ENCODE measurements around the gene SLC35C1.

The SLC35C1 gene

GRCh38 chr11:45772449-45772774 is 32.5 kb upstream of the SLC35C1 start:
- no peak overlapping the region for H3K4me3 ChIP-seq (ENCODE audit: control insufficient read depth, low read depth, low read length)
- no peak for TF ChIP-seq CTCF (conservative IDR thresholded peaks at IDR 0.05; ENCODE audit: control insufficient read depth, insufficient read depth, low read depth, low read length)
- DNase-seq (ENCODE audit: low read depth): no peak

GRCh38 chr11:45772986-45773785 is 31.8 kb upstream of the SLC35C1 start:
- peak; percentile 14 for DNase-seq (ENCODE audit: low read depth)
- TF ChIP-seq CTCF (conservative IDR thresholded peaks at IDR 0.05; ENCODE audit: control insufficient read depth, insufficient read depth, low read depth, low read length): no peak
- H3K4me3 ChIP-seq (ENCODE audit: control insufficient read depth, low read depth, low read length): no peak overlapping the region

- no peak overlapping the region for H3K4me3 ChIP-seq (ENCODE audit: control insufficient read depth, low read depth, low read length)
- no peak for TF ChIP-seq CTCF (conservative IDR thresholded peaks at IDR 0.05; ENCODE audit: control insufficient read depth, insufficient read depth, low read depth, low read length)
- DNase-seq (ENCODE audit: low read depth): no peak
Measured at GRCh38 chr11:45773786-45774655, 30.9 kb upstream of the SLC35C1 start.

GRCh38 chr11:45774786-45775185 is 30.2 kb upstream of the SLC35C1 start:
- TF ChIP-seq CTCF (conservative IDR thresholded peaks at IDR 0.05; ENCODE audit: control insufficient read depth, insufficient read depth, low read depth, low read length): no peak
- no peak overlapping the region for H3K4me3 ChIP-seq (ENCODE audit: control insufficient read depth, low read depth, low read length)
- DNase-seq (ENCODE audit: low read depth): no peak

- H3K4me3 ChIP-seq (ENCODE audit: control insufficient read depth, low read depth, low read length): no peak overlapping the region
- TF ChIP-seq CTCF (conservative IDR thresholded peaks at IDR 0.05; ENCODE audit: control insufficient read depth, insufficient read depth, low read depth, low read length): no peak
- peak; percentile 43 for DNase-seq (ENCODE audit: low read depth)
Measured at GRCh38 chr11:45777127-45777969, 27.6 kb upstream of the SLC35C1 start.

GRCh38 chr11:45778341-45778740 is 26.6 kb upstream of the SLC35C1 start:
- DNase-seq (ENCODE audit: low read depth): no peak
- no peak for TF ChIP-seq CTCF (conservative IDR thresholded peaks at IDR 0.05; ENCODE audit: control insufficient read depth, insufficient read depth, low read depth, low read length)
- no peak overlapping the region for H3K4me3 ChIP-seq (ENCODE audit: control insufficient read depth, low read depth, low read length)

Measured in fibroblast of mammary gland (primary cell).